Measurements from ENCODE around the gene ITPKC. TPM values are rescaled to one million over a fixed set of nuclear protein-coding genes. Genes with fewer than 3 reads are reported as not detected.
A peak's percentile ranks its signal among the peaks of the same experiment; 100 is the strongest.

Gene ITPKC
- total RNA-seq, 1 experiment from 2014 or later: 11.4 TPM

DNA sequence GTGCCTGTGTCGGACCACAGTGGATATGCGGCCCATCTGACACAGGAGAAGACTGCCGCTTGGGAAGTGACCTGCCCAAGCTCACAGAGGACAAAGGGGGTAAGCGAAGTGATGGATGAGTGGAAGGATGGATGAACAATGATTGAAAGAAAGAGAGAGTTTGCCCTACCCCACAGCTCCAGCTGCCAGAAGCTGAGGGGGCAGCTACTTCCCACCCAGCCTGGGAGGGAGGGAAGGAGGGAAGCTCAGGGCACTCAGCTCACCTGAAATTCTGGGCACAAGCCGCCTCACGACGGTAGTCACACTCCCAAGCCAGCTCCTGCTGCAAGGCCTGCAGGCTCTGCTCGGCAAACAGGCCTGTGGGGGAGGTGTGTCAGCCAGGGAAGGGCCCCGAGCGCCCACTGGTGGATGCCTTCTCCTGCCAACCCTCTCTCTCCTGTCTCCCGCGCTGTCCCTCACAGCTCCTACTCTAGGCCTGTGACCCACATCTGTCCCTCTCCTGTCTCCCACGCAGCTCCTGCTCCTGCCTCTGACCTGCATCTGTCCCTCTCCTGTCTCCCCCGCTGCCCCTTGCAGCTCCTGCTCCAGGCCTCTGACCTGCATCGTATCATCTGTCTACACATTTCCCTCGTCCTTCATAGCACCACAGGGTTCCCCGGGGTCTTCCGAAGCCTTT, 14.4 kb upstream of the ITPKC start:
- ChIA-PET POLR2A (no interaction called here), RAD21 (ENCODE audit: low non-redundant PET in 1 of 2, low total read pairs in 2 of 2, uncharacterized antibody in 2 of 2, unreplicated experiment in 2 of 2) (interaction anchor here (0.6 kb wide), 2 partner anchors 41 to 58 kb away, joined by 4 to 8 read pairs; no protein-coding TSS in a partner anchor), CTCF (interaction anchor here (0.6 to 1.2 kb wide), 3 partner anchors 14 to 516 kb away, joined by 3 read pairs; partner anchors contain the start of genes AXL, COQ8B and ITPKC)
- H3K9ac ChIP-seq (ENCODE audit: low read length): no peak overlapping the region
- ATAC-seq (peak; percentile 86), DNase-seq (ENCODE audit: low read depth, low spot score) (no peak)
- no peak overlapping the region for H2AFZ ChIP-seq (ENCODE audit: low read depth, low read length, poor library complexity, severe bottlenecking)
- H3K27me3 ChIP-seq (ENCODE audit: insufficient read depth, low read length): no peaks in the 10 kb centered on the region
- intact Hi-C loops (cut with micrococcal nuclease): no loop called here
- BruUV-seq (replicated peaks): no TSS peak
- H3K79me2 ChIP-seq (ENCODE audit: insufficient read depth, low read length): no peaks in the 10 kb centered on the region
- H4K20me1 ChIP-seq (ENCODE audit: insufficient read depth): no peaks in the 10 kb centered on the region
- peaks cover 15 to 20% of the 10 kb centered on the region in 2 experiments for H3K36me3 ChIP-seq (ENCODE audit: control insufficient read depth in 1 of 2, insufficient read depth in 2 of 2, low read length in 2 of 2)
- H3K9me3 ChIP-seq (ENCODE audit: control insufficient read depth in 1 of 2, insufficient read depth in 1 of 2, low read depth in 1 of 2, low read length in 2 of 2): no peaks in the 10 kb centered on the region
- H3K27ac ChIP-seq (ENCODE audit: low read depth, low read length): no peak overlapping the region
- no peaks in the 10 kb centered on the region for H3K9me2 ChIP-seq (ENCODE audit: insufficient read depth)
- no peaks in the 10 kb centered on the region for H3K4me1 ChIP-seq (ENCODE audit: control insufficient read depth in 1 of 2, insufficient read depth in 2 of 2, low read length in 2 of 2)
- TF ChIP-seq, protein P1, sequence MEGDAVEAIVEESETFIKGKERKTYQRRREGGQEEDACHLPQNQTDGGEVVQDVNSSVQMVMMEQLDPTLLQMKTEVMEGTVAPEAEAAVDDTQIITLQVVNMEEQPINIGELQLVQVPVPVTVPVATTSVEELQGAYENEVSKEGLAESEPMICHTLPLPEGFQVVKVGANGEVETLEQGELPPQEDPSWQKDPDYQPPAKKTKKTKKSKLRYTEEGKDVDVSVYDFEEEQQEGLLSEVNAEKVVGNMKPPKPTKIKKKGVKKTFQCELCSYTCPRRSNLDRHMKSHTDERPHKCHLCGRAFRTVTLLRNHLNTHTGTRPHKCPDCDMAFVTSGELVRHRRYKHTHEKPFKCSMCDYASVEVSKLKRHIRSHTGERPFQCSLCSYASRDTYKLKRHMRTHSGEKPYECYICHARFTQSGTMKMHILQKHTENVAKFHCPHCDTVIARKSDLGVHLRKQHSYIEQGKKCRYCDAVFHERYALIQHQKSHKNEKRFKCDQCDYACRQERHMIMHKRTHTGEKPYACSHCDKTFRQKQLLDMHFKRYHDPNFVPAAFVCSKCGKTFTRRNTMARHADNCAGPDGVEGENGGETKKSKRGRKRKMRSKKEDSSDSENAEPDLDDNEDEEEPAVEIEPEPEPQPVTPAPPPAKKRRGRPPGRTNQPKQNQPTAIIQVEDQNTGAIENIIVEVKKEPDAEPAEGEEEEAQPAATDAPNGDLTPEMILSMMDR (IDR thresholded peaks at IDR 0.05 in 2 of 3, conservative IDR thresholded peaks at IDR 0.05 in 1 of 3; ENCODE audit: borderline replicate concordance in 1 of 3, insufficient read depth in 1 of 3, low read depth in 2 of 3, low read length in 2 of 3): peak in 2 of 3 experiments; percentile 31 to 35; a peak in 4 of 6 replicates
- peak; percentile 24; the same call in 1 of the 2 replicates for TF ChIP-seq RAD21 (IDR thresholded peaks at IDR 0.05; ENCODE audit: low read depth)
- no peak for TF ChIP-seq EZH2 (IDR thresholded peaks at IDR 0.05)
- H3K4me2 ChIP-seq (ENCODE audit: low read length): no peak overlapping the region
- H3K4me3 ChIP-seq (replicated peaks in 1 of 2; ENCODE audit: low read depth in 1 of 2, low read length in 2 of 2): no peak overlapping the region

DNA sequence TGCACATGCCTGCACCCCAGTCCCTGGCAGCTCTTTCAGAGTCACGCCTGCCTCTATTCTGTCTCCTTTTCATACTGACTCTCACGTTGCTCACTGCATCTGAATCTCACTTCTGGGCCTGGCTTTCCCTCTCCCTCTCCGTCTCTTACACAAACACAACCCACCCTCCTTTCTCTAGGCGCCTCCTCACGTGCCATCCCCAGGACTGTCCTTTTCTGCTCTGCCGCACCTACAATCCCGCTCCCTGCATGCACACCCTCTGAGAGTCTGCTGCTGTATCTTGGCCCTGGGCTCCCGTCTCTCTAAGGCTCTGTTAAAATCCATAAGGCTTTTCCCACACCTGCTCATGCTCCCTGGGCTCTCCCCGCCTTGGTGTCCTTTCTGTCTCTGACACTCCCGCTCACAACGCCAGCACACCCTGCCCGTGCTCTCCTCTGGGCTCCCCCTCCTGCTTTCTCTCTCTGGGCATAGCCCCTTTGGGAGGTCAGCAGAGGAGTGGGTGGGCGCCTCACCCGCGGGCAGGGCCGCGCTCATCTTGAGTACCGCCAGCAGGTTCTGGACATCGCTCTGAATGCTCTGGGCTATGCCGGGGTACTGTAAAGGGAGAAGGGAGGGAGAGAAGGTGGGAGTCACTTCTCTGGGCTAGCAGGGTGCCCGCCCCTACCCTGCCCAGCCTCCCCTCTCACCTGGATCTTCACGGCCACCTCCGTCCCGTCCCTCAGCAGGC, 13.7 kb upstream of the ITPKC start:
- Histone ChIP-seq H3K27ac (ENCODE audit: low read depth, low read length) (no peak overlapping the region), H3K9me2 (ENCODE audit: insufficient read depth) (no peaks in the 10 kb centered on the region), H3K4me1 (ENCODE audit: control insufficient read depth in 1 of 2, insufficient read depth in 2 of 2, low read length in 2 of 2) (no peaks in the 10 kb centered on the region), H3K79me2 (ENCODE audit: insufficient read depth, low read length) (no peaks in the 10 kb centered on the region), H3K9me3 (ENCODE audit: control insufficient read depth in 1 of 2, insufficient read depth in 1 of 2, low read depth in 1 of 2, low read length in 2 of 2) (no peaks in the 10 kb centered on the region), H3K9ac (ENCODE audit: low read length) (no peak overlapping the region), H3K36me3 (ENCODE audit: control insufficient read depth in 1 of 2, insufficient read depth in 2 of 2, low read length in 2 of 2) (peaks cover 15 to 20% of the 10 kb centered on the region in 2 experiments), H2AFZ (ENCODE audit: low read depth, low read length, poor library complexity, severe bottlenecking) (no peak overlapping the region), H3K27me3 (ENCODE audit: insufficient read depth, low read length) (no peaks in the 10 kb centered on the region), H3K4me3 (replicated peaks in 1 of 2; ENCODE audit: low read depth in 1 of 2, low read length in 2 of 2) (no peak overlapping the region), H3K4me2 (ENCODE audit: low read length) (no peak overlapping the region), H4K20me1 (ENCODE audit: insufficient read depth) (no peaks in the 10 kb centered on the region)
- ChIA-PET POLR2A (no interaction called here), CTCF (interaction anchor here (1.2 kb wide), 1 partner anchor 40 kb away, joined by 3 read pairs; no protein-coding TSS in a partner anchor), RAD21 (ENCODE audit: low non-redundant PET in 1 of 2, low total read pairs in 2 of 2, uncharacterized antibody in 2 of 2, unreplicated experiment in 2 of 2) (no interaction called here)
- DNase-seq (ENCODE audit: low read depth, low spot score) (no peak), ATAC-seq (no peak)
- intact Hi-C loops (cut with micrococcal nuclease): no loop called here
- TF ChIP-seq FOSL1 (IDR thresholded peaks at IDR 0.05; ENCODE audit: low read depth): no peak
- no peak for TF ChIP-seq SIN3A (IDR thresholded peaks at IDR 0.05; ENCODE audit: low read depth)
- no peak for TF ChIP-seq ZNF274 (IDR thresholded peaks at IDR 0.05; ENCODE audit: low read depth, low read length)
- TF ChIP-seq, protein P2, sequence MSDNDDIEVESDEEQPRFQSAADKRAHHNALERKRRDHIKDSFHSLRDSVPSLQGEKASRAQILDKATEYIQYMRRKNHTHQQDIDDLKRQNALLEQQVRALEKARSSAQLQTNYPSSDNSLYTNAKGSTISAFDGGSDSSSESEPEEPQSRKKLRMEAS (IDR thresholded peaks at IDR 0.05): no peak
- TF ChIP-seq POLR2A (IDR thresholded peaks at IDR 0.05; ENCODE audit: borderline replicate concordance, extremely low read depth, insufficient read depth, insufficient read length): no peak
- no peak for TF ChIP-seq EZH2 (IDR thresholded peaks at IDR 0.05)
- no peak for TF ChIP-seq YY1 (IDR thresholded peaks at IDR 0.05; ENCODE audit: extremely low read depth, insufficient replicate concordance, low read depth, low read length)
- TF ChIP-seq ZFX (IDR thresholded peaks at IDR 0.05): no peak
- no peak for TF ChIP-seq POLR2AphosphoS5 (IDR thresholded peaks at IDR 0.05; ENCODE audit: low read depth, low read length)
- TF ChIP-seq CBX3 (IDR thresholded peaks at IDR 0.05; ENCODE audit: low read depth): no peak
- no TSS peak for BruUV-seq (replicated peaks)
